NCI-H1436 (cell line): ENCODE measurements around the gene GSTCD.
"Not testable (repeated sequence)": the region's sequence is repeated elsewhere in the genome, so short reads cannot be mapped to it uniquely, and the experiment has no call there.

Experiments
- DNase-seq: peaks from one replicate; lab custom pipeline; 2025; lab: John Stamatoyannopoulos, UW

Gene GSTCD

DNA sequence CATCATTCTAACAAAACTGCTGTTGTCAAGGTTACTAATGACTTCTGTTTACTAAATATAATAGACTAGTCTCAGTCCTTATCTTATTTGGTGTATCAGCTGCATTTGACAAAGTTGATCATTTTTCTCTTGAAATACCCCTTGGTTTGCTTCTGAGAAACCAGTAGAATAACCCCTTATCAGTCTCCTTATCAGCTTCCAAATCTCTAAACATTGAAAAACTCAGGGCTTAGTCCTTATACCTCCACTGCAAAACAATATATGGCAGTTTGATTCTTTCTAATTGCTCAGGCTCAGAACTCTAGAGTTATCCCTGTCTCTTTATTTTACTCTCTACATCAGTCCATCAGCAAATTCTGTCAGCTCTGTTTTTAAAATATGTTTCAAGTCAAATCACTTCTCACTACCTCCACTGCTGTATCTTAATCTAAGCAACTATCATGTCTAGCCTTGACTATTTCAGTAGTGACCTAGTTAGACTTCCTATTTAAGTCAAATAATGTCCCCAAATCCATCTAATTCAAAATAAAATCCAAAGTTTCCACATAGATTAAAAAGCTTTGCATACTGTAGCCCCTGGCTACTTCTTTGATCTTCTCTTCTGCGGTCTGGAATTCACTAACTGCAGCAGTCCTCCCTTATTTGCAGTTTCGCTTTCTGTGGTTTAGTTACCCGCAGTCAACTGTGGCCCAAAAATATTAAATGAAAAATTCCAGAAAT is 99.6 kb downstream of the GSTCD start:
- DNase-seq: no peak

DNA sequence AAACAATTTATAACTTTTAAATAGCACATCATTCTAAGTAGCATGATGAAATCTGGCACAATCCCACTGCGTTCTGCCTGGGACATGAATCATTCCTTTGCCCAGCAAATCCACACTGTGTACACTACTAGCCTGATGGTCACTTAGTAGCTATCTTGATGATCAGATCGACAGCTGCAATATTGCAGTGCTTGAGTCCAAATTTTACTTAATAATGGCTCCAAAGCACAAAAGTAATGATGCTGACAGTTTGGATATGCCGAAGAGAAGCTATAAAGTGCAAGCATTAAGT is 100.1 kb downstream of the GSTCD start:
- DNase-seq: no peak

DNA sequence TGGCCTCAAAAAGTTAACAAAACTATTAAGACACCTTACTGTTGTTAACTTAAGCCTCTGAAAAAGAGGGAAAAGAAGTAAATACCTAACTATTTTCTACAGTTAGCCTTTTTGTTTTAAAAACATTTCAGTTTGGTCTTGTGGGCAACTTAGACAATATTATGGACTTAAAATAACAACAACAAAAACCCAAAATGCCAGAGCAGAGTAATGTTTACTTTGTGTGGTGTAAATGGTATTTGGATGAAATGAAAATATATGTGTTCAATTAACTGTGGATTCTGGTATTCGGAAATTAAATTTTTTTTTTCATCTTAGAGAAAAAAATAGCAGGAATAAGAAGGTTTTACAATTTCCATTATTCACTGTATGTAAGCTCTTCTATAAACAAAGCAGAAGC is 107.1 kb downstream of the GSTCD start:
- DNase-seq: no peak

DNA sequence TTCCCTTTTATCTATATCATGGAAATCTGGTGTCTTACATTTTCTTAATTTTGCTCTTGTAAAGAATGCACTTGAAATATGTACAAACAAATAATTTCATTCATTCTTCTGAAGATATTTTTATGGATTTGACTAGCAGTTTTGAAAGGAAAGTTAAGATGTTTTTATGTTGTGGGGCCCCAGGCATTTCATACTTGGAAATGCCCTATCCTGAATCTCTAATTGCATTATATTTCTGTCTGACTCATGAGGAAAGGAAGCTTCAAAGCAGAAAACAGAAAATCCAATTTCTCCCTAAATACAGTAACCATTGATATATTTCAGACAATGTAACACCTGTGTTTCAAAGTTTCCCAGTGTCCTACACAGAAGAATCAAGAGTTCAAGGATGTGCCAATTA is 113.5 kb downstream of the GSTCD start:
- DNase-seq: no peak

DNA sequence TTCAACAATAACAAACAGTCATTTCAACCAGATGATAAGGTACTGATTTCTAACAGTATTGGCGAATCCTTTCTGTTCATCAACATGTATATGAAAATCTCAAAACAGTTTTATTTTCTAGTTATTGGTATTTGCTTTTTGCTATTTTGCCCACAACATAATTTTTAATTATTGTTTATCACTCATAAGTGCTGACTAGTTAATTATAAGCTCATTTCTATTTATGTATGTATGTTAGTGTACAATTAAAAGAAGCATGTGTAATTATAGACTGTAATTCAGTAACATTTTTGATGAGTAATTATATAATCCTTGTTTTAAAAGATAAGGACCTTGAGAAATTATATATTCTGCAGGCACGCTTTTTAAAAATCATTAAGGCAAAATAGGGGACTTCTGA is 119.5 kb downstream of the GSTCD start:
- DNase-seq: no peak

DNA sequence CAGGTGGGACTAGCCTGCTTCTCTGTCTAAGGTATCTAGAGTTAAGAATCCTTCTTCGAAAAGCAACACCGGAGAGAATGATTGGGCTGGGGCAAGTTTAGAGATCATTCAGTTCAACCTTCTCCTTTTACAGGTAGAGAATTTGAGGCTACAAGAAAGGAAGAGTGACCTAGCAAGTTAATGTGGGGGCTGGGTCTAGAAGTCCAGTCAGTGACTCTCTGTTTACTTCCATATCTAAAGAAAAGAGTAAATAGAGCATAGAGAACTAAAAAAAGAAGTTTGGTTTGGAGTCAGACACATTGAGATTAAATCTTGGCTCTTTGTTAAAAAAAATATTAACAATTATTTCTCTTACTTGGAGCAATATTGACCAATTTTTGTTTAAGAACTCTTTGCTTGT is 122.6 kb downstream of the GSTCD start:
- DNase-seq: no peak

DNA sequence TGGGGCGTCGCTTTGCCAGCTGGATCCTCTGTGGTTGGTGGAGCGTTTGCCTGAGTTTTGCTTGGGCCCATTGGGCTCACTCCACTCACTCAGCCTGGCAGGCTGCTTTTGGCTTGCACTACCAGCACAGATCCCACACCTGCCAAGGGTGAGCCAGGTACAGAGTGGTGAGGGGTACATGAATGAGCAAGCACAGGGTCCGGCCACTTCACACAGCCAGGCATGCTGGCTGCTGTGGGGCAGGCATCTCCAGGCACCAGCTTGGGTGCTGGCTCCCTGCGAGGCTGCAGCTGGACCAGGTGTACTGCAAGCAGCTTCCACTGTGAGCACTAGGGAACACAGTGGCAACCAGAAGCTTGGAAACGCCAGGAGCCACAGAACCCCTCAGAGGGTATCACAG is 126.6 kb downstream of the GSTCD start:
- DNase-seq: no peak

DNA sequence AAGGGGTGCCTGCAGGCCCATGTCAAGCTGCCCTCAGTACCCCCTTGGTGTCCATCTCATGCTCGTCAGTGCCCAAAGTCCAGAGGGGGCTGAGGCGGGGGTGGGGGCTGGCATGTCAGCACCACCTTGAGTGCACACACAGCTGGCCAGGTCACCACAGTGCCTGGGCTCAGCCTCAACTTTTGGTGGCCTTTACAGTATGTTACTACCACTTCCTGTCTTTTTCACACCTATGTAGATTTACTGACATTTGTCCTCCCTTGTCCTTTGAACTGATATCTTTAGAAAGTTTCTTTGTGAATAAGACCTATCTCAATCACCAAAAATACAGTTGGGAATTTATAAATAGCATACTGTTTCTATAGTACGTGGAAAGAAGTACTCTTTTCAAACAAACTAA is 128.0 kb downstream of the GSTCD start:
- DNase-seq: no peak

DNA sequence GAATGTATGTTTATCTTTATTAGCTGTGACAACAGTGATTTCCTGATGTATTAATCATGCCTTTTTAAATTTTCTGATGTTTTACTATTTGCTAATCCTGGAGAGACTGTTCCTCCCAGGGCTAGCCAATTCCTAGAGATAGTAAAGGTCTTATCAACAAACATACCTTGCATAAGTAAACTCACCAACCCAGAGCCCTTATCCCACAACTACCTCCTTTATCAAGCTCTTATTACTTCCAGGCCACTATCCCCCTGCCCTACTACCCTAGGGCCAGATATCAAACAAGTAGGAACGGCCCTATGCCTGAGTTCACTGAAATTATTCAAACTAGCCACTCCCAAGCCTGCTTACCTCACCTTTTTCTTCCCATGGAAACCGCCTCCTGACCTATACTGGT is 128.5 kb downstream of the GSTCD start:
- DNase-seq: no peak

DNA sequence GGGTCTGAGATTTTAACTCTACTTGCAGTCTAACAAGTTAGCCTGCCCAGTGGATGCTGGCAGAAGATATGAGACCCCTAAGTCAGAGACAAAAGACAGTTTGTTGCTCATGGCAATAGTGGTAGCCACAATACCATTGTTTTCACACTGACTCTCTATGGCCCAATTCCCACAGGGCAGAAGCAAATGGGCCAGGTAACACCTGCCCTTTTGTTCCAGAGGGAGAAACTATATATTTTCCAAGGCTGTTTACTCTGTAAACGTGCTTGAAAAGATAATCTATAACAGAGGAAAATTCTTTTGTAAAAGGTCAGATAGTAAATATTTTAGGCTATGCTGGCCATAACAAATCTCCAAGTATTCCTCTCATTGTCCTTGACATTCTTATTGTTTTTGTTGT is 129.5 kb downstream of the GSTCD start:
- DNase-seq: no peak

DNA sequence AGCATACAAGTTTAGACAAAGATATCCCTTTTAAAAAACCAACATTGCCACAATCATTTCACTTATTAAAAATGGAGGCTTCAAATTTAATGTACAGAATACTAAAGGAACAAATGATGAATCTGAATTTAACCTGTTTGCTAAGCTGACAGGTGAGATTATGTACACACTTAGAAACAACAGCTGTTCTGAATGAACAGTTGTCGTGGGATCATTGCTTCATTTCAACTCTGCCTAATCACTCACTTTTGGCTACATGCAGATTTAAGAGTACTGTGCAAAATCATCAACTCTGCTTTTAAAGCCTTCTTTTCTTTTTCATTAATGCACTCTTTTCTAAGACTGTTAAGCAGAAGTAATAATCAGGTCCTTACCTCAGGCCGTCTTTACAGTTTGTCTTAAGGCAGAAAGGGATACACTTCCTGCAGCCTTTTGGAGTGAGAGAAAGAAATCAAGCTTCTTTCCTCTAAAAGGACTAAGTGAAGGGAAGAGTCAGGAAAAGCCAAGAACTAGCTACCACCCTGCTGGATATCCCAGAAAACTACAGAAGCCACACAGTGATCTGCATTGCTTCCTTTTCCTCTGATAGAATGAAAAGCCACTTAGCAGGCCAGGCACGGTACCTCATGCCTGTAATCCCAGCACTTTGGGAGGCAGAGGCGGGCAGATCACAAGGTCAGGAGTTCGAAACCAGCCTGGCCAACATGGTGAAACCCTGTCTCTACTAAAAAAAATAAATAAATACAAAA is 132.0 kb downstream of the GSTCD start:
- DNase-seq: peak; percentile 11

DNA sequence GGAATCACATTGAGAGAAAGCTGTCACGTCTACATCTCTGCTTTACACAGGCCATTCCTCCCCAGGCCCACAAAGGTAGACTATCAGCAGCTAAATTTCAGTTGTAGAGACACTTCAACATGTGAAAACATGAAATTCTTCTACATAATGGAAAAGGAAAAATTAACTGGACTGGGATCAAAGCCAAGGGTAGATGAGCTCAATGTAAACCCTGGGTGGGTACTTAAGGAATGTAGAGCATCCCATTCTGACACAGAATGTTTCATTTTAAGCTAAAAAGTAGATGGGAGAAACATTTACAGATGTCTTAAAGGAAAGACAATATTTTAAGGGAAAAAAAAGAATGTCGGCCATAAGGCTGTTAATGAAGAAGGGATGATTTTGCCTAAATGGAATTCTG is 135.4 kb downstream of the GSTCD start:
- no peak for DNase-seq

DNA sequence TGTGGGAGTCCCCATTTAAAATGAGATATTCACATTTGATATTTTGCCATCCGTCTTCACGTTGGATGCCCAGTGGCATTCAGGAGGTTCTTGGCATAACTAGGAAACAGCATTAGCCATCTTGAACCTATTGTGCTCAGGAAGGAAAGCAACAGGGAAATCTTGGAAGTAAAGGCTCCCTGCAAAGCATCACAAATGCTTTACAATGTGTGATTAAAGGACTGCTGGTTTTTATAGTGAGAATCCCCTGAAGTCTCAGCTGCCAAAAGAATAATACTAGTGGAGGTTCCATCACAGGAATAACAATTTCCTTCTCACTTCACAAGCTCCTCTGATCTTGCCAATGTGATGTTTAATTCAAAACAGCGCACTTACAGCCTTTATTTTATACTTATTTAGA is 137.0 kb downstream of the GSTCD start:
- no peak for DNase-seq

DNA sequence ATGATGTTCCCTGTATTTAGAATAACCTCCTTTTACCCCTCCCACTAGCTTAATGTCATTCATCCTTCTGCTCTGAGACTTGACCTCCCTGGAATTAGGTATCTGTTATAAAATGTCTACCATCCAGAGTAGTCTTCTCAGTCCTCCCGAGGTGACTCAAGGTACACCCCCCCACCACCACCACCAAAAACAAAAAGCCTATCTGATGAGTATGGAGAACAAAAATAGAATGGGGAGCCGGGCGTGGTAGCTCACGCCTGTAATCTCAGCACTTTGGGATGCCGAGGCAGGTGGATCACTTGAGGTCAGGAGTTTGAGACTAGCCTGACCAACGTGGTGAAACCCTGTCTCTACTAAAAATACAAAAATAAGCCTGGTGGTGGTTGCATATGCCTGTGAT is 139.8 kb downstream of the GSTCD start:
- not testable (repeated sequence) for DNase-seq

DNA sequence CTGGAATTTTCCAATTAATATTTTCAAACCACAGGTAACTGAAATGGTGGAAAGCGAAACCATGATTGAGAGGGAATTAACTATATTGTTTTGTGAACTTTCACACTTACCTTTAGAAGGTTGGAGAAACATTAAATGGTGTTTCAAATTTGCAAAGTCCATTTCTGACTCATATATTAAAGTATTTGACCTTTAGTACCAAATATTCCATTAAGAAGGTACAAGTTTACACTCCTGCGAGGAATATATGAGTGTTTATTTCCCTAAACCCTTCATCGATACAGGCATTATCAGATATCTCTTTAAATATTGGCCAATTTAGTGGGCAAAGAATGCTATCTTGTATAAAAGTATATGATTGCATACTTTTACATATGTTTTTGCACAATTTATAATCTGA is 142.6 kb downstream of the GSTCD start:
- DNase-seq: no peak

DNA sequence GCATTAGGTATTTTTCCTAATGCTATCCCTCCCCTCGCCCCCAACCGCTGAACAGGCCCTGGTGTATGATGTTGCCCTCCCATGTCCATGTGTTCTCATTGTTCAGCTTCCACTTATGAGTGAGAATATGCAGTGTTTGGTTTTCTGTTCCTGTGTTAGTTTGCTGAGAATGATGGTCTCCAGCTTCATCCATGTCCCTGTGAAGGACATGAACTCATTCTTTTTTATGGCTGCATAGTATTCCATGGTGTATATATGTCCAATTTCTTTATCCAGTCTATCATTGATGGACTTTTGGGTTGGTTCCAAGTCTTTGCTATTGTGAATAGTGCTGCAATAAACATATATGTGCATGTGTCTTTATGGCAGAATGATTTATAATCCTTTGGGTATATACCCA is 143.6 kb downstream of the GSTCD start:
- DNase-seq: not testable (repeated sequence)

DNA sequence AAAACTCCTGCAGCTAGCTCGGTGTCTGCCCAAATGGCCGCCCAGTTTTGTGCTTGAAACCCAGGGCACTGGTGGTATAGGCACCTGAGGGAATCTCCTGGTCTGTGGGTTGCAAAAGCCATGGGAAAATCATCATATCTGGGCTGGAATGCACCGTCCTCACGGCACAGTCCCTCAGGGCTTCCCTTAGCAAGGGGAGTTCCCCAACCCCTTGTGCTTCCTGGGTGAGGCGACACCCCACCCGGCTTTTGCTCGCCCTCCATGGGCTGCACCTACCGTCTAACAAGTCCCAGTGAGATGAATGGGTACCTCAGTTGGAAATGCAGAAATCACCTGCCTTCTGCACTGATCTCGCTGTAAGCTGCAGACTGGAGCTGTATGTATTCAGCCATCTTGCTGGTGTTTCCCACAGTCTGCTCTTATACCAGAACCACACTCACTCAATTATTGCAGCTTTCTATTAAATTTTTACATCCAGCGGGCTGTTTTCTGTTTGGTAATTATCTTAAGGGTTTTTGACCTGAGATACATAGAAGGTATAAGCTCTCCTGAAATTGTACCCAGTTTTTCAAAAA is 150.0 kb downstream of the GSTCD start:
- DNase-seq: no peak

DNA sequence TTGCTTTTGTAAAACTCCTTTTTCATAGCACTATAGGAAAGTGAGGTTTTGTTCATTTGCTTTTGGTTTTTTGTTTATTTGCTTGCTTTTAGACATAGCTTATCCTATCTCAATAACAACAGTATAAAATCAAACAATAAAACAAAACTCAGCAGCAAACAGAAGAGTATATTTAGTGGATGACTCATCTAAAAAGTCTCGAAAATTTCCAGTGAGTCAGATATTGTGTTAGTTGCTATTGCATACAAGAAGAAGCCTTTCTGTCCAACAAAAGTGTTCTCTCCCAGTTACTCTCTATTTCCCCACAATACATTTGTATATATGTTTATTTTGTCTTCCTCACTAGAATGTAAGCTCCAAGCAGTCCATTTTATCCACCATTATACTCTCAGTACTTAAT is 150.6 kb downstream of the GSTCD start:
- DNase-seq: no peak

DNA sequence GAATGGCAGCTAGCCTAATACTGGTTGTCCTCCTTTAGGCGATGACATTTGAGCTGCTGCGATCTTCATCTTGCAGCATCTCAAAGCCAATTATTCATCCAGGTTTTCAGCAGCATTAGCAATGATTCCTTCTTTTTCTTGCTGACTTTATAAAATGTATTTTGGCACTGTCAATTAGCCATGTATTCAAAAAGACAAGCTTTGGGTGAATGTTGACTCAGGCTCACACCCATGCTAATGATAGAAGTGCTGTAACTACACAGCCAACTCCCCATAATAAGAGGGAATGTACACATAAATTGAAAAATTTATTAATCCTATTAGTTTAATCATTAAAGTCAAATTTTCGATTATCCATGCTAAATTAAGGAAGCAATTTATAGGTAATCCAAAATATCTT is 162.4 kb downstream of the GSTCD start:
- DNase-seq: no peak

DNA sequence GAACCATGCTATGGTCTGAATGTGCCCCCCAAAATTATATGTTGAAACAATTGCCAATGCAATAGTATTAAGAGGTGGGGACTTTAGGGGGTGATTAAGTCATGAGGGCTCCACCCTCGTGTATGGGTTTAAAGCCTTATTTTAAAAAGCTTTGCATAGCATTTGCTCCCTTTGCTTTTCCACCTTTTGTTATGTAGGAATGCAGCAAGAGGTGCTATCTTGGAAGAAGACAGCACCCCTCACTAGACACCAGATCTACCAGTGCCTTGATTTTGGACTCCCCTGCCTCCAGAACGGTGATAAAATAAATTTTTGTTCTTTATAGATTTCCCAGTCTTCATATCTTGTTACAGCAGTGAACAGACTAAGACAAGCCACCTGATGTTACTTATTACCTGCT is 163.4 kb downstream of the GSTCD start:
- DNase-seq: no peak

DNA sequence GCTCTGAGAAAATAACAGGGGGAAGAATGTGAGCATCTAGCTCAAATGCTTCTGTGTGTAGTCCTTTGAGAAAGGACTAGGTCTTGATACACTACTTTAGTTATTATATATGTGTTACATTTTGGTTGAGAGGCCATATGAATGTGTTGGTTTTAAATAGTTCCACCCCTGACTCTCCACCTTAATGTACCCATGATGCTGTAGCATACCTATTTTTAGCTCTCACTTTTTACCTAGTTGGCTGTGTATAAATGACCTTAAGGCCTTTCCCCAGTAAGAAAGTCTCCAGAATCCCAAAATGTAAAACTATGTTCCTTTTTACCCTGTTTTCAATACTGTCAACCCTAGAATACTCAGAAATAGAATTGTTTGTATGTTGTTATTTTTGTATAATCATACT is 166.6 kb downstream of the GSTCD start:
- no peak for DNase-seq

DNA sequence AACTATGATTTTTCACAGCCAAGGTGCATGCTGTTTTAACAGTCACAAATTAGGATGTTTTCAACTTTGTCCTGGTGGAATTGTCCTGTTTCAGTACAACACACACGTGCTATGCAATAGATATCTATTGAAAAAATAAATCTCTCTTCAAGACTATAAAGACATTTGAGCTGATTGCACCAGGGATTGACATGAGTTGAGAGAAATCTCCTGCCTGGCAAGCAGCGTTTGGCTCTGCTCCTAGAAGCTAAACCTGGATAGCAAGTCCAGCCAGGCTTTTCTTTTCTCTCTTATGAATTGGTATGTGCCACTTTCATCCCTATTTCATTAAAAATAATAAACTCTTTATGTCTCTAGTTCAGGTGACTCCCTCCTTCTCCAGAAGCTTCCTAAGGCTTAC is 170.1 kb downstream of the GSTCD start:
- no peak for DNase-seq

DNA sequence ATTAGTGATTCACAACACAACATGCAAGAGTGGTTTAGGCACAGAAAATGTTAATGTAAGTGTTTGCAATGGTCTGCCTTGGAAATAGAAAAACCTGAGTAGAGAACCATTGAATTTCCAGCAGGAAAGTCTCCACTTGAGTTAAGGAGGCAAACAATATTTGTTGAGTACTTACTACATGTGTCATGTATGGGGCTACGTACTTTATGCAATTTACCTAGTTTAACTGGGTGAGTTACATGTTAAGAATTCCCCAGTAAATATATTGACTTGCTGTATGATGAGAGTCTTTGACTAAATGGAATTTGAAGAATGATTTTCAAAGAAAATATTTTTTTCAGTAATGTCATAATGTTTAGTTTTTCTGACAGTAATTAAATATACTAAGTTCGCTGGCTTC is 178.9 kb downstream of the GSTCD start:
- no peak for DNase-seq
